ENCODE measurements around the gene ACAP1.

Gene ACAP1

DNA sequence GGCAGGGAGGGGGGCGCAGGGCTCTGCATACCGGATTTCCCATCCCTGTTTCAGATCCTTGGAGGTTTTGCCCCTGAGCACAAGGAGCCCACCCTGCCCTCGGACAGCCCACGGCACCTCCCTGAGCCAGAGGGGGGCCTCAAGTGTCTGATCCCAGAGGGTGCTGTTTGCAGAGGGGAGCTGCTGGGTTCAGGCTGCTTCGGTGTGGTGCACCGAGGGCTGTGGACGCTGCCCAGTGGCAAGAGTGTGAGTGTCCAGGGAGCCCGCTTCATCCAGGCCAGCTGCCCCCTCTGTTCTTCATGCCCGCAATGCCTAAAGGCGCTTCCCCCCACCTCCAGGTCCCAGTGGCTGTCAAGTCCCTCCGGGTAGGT is 47.0 kb downstream of the ACAP1 start:
- DNase-seq (ENCODE audit: low spot score): no peak
- TF ChIP-seq, protein P1, sequence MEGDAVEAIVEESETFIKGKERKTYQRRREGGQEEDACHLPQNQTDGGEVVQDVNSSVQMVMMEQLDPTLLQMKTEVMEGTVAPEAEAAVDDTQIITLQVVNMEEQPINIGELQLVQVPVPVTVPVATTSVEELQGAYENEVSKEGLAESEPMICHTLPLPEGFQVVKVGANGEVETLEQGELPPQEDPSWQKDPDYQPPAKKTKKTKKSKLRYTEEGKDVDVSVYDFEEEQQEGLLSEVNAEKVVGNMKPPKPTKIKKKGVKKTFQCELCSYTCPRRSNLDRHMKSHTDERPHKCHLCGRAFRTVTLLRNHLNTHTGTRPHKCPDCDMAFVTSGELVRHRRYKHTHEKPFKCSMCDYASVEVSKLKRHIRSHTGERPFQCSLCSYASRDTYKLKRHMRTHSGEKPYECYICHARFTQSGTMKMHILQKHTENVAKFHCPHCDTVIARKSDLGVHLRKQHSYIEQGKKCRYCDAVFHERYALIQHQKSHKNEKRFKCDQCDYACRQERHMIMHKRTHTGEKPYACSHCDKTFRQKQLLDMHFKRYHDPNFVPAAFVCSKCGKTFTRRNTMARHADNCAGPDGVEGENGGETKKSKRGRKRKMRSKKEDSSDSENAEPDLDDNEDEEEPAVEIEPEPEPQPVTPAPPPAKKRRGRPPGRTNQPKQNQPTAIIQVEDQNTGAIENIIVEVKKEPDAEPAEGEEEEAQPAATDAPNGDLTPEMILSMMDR (IDR thresholded peaks at IDR 0.05): no peak
- peak overlapping the region; percentile 77 for H3K4me3 ChIP-seq
- H3K27ac ChIP-seq: peak overlapping the region in 1 of 2 donors; percentile 61

DNA sequence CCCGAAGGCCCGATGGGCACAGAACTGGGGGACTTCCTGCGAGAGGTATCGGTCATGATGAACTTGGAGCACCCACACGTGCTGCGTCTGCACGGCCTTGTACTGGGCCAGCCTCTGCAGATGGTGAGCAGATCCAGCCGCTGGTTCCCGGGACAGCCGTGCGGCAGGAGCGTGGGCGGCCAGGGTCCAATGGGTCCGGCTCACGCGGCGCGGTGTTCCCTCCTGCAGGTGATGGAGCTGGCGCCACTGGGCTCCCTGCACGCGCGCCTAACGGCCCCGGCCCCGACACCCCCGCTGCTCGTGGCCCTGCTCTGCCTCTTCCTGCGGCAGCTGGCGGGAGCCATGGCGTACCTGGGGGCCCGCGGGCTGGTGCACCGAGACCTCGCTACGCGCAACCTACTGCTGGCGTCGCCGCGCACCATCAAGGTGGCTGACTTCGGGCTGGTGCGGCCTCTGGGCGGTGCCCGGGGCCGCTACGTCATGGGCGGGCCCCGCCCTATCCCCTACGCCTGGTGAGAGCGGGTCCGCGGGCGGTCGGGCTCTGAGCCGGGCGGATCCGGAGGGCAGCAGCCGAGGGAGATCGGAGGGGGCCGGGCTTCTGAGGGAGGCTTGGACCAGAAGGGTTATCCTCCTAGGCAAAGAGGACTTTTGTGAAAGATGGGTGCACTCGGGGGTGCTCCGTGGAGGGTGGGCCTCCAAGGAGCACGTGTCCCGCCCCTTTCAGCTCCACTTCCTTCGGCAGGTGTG is 47.6 kb downstream of the ACAP1 start:
- no peak for DNase-seq (ENCODE audit: low spot score)
- H3K27ac ChIP-seq: peak overlapping the region in 1 of 2 donors; percentile 61
- TF ChIP-seq, protein P1 (IDR thresholded peaks at IDR 0.05): no peak
- peak overlapping the region; percentile 77 for H3K4me3 ChIP-seq

DNA sequence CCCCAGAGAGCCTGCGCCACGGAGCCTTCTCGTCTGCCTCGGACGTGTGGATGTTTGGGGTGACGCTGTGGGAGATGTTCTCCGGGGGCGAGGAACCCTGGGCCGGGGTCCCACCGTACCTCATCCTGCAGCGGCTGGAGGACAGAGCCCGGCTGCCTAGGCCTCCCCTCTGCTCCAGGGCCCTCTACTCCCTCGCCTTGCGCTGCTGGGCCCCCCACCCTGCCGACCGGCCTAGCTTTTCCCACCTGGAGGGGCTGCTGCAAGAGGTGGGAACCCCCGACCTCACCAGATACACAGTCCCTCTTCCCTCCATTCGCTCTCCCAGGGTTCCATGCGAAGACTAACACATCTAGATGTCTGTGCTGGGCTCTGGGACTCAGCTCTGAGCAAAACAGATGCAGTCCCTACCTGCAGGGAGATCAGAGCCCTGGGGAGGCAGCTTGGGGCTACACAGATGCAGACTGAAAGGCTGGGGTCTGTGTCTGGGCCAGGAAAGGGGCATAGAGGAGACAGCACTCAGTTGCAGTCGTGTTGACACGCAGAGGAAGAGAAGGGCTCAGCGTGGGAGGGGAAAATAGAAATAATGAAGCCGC is 48.3 kb downstream of the ACAP1 start:
- Histone ChIP-seq H3K4me3 (peak overlapping the region; percentile 77), H3K27ac (peak overlapping the region in 1 of 2 donors; percentile 61)
- no peak for DNase-seq (ENCODE audit: low spot score)
- TF ChIP-seq, protein P1 (IDR thresholded peaks at IDR 0.05): no peak

DNA sequence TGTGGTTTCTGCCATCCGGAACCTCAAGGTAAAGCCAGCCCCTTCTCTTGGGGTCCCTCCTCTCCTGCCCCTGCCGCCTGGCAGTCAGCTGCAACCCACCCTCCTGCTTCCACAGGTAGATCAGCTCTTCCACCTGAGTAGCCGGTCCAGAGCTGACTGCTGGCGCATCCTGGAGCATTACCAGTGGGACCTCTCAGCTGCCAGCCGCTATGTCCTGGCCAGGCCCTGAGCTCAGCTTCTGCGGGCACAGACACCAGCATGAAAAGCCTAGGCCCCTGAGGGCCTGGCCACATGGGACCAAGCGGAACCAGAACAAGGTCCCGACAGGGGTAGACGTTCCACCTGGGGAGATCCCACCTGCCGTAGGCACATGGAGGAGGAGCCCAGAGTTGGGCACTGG is 52.5 kb downstream of the ACAP1 start:
- DNase-seq (ENCODE audit: low spot score): no peak
- no peak overlapping the region for H3K4me3 ChIP-seq
- H3K27ac ChIP-seq: no peak overlapping the region
- TF ChIP-seq, protein P1 (IDR thresholded peaks at IDR 0.05): no peak

DNA sequence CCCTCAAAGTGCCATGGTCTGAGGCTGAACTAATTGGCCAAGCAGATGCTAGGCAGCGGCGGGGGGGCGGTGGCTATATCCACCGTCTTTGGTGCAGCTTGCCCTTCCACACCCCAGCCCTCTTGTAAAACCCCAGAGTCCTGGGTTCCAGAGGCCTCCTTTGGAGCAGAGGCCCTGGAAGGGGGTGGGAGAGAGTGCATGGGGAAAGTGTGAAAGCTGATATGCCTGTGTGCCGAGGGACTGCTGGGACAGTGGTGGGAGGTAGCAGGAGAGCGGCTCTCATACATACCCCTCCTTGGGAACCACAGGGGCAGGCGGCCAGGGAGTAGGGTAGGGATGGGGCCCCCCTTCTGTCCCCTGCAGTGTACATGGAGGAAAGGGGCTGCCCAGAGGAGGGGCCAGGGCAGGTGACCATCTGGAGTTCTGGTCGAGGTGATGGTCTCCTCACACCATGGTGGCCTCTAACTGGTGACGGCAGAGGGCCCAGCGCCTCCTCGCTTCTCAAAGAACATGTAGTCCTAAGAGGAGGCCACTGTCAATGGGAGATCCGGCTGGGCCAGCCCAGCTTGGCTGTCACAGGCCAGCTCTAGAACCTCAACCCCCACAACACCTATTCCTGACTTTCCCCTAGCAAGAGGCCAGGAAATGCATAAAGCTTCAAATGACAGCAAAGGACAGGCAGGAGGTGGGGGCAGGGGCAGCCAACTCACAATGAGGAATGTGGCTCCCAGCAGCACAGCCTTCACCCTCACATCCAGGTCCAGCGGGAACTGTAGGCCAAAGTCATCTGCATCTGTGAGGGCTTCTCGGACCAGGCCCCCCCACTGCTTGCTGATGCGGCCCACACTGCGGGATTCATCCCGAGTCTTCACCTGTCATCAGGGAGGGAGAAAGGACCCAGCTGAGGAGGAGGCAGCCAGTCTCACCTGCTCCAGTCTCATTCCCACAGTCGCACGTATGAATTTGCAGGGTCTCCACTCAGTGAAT is 53.9 kb downstream of the ACAP1 start:
- TF ChIP-seq, protein P1 (IDR thresholded peaks at IDR 0.05): no peak
- H3K27ac ChIP-seq: no peak overlapping the region
- DNase-seq (ENCODE audit: low spot score): no peak
- no peak overlapping the region for H3K4me3 ChIP-seq

DNA sequence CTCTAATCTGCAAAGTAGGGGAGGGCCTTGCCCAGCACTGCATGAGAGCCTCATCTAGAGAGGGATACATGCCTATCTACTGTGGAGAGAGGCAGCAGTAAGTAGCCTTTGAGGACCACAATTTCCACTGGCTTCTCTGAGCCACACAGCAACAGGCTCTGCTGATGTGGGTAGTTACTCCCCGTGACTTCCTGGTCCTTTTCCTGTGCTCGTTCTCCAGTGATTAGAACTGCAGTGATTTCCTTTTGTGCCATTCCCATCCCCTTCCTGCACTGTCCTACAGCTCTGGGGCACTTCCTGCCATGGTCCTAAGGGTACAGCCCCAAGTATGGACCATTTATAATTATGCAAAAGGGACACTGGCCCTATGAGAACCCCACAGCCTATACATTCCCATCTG is 55.0 kb downstream of the ACAP1 start:
- no peak overlapping the region for H3K4me3 ChIP-seq
- H3K27ac ChIP-seq: no peak overlapping the region
- TF ChIP-seq, protein P1 (IDR thresholded peaks at IDR 0.05): no peak
- DNase-seq (ENCODE audit: low spot score): no peak

Data from coronary artery (tissue), 2 donors.